Fibroblast of lung (primary cell): ENCODE measurements around the gene WWOX.

Source experiments
- CTCF ChIP-seq, 2 donors: IDR thresholded peaks in 1 of 2; conservative IDR thresholded peaks in 1 of 2; 1 replicate in 1 of 2; 2 replicates in 1 of 2; pipeline ENCODE4 v1.5.1; 2011 to 2012; ENCODE audit warnings: low read length in 2 of 2, control low read depth in 1 of 2, inconsistent platforms in 1 of 2, low read depth in 1 of 2, mild to moderate bottlenecking in 1 of 2
- EZH2 ChIP-seq: IDR thresholded peaks from 2 replicates; pipeline ENCODE4 v1.5.1; 2012; ENCODE audit warnings: low read length, control low read depth, mild to moderate bottlenecking; ENCODE audit errors: missing control alignments

GRCh38 chr16:78648517-78648916, 549.1 kb downstream of the WWOX start:
- TF ChIP-seq EZH2 (no peak), CTCF (conservative IDR thresholded peaks at IDR 0.05 in 1 of 2, IDR thresholded peaks at IDR 0.05 in 1 of 2; ENCODE audit: low read depth in 1 of 2, low read length in 2 of 2) (no peak)
